ENCODE data around the gene PLEKHB2.
"Not testable (repeated sequence)": the region's sequence is repeated elsewhere in the genome, so short reads cannot be mapped to it uniquely, and the experiment has no call there.

GRCh38 chr2:131114950-131115349 is 9.8 kb downstream of the PLEKHB2 start:
- TF ChIP-seq POLR2AphosphoS5 (IDR thresholded peaks at IDR 0.05; ENCODE audit: low read depth, low read length); CTCF (IDR thresholded peaks at IDR 0.05 in 2 of 3, conservative IDR thresholded peaks at IDR 0.05 in 1 of 3; ENCODE audit: borderline replicate concordance in 1 of 3, insufficient read depth in 1 of 3, low read depth in 2 of 3, low read length in 2 of 3); EZH2 (IDR thresholded peaks at IDR 0.05); SIN3A (IDR thresholded peaks at IDR 0.05; ENCODE audit: low read depth): not testable (repeated sequence)
